ENCODE results near the gene ITGB2.
"Not testable (repeated sequence)": the region's sequence is repeated elsewhere in the genome, so short reads cannot be mapped to it uniquely, and the experiment has no call there.

Gene ITGB2

GRCh38 chr21:44940116-44940631, 19.5 kb upstream of the ITGB2 start:
- DNase-seq: no peak

GRCh38 chr21:44939532-44940115, 18.9 kb upstream of the ITGB2 start, which contains the start of gene SLX9:
SLX9 (plus strand) TSS chr21:44940029; CDS start chr21:44940058, 29 bp downstream.
- DNase-seq: peak; percentile 72

- no peak for DNase-seq
Measured at GRCh38 chr21:44938772-44939531, 18.3 kb upstream of the ITGB2 start.

GRCh38 chr21:44935533-44935927, 14.8 kb upstream of the ITGB2 start:
- DNase-seq: no peak

GRCh38 chr21:44934797-44935532, 14.3 kb upstream of the ITGB2 start:
- no peak for DNase-seq

- no peak for DNase-seq
Measured at GRCh38 chr21:44934276-44934675, 13.6 kb upstream of the ITGB2 start.

GRCh38 chr21:44933918-44934260, 13.2 kb upstream of the ITGB2 start:
- DNase-seq: no peak

GRCh38 chr21:44933199-44933917, 12.7 kb upstream of the ITGB2 start:
- DNase-seq: no peak

- peak; percentile 61 for DNase-seq
Measured at GRCh38 chr21:44932408-44933181, 11.9 kb upstream of the ITGB2 start.

- DNase-seq: no peak
Measured at GRCh38 chr21:44931501-44932407, 11.1 kb upstream of the ITGB2 start.

GRCh38 chr21:44931137-44931500, 10.4 kb upstream of the ITGB2 start:
- DNase-seq: no peak

GRCh38 chr21:44930543-44930981, 9.9 kb upstream of the ITGB2 start:
- no peak for DNase-seq

GRCh38 chr21:44929799-44930542, 9.3 kb upstream of the ITGB2 start:
- no peak for DNase-seq

GRCh38 chr21:44929242-44929798, 8.6 kb upstream of the ITGB2 start:
- DNase-seq: no peak

- not testable (repeated sequence) for DNase-seq
Measured at GRCh38 chr21:44928500-44929241, 8.0 kb upstream of the ITGB2 start.

- peak; percentile 82 for DNase-seq
Measured at GRCh38 chr21:44927587-44928461, 7.1 kb upstream of the ITGB2 start.

GRCh38 chr21:44927259-44927586, 6.5 kb upstream of the ITGB2 start:
- DNase-seq: no peak

GRCh38 chr21:44926331-44927101, 5.8 kb upstream of the ITGB2 start:
- no peak for DNase-seq

Measured in activated CD4-positive, alpha-beta T cell treated with anti-CD3 and anti-CD28 coated beads for 1 hour (primary cell).